Measurements from ENCODE around the gene POLD1. TPM values are rescaled to one million over a fixed set of nuclear protein-coding genes. Genes with fewer than 3 reads are reported as not detected.
A peak's percentile ranks its signal among the peaks of the same experiment; 100 is the strongest.

The POLD1 gene
- total RNA-seq, 1 experiment from 2014 or later, result 53.4 TPM

- H3K4me2 ChIP-seq (ENCODE audit: low read depth, low read length, poor library complexity, severe bottlenecking), result no peak overlapping the region
- no peaks in the 10 kb centered on the region for H3K9me3 ChIP-seq (ENCODE audit: low read length)
- no peaks in the 10 kb centered on the region for H3K27me3 ChIP-seq (ENCODE audit: low read length)
- H4K20me1 ChIP-seq (ENCODE audit: insufficient read depth, low read depth, low read length), result 0 out of 2 replicates have a peak, but pooled peaks cover 6% of the 10 kb centered on the region
- DNase-seq, result no peak
- no peak overlapping the region for H3K27ac ChIP-seq (ENCODE audit: low read length)
- H3K4me3 ChIP-seq (ENCODE audit: low read length), result no peak overlapping the region
- H3K9ac ChIP-seq (ENCODE audit: low read length), result no peak overlapping the region
- peaks cover 39% of the 10 kb centered on the region for H3K36me3 ChIP-seq (ENCODE audit: insufficient read depth, low read length)
- no peak overlapping the region for H2AFZ ChIP-seq (ENCODE audit: low read length)
- H3K4me1 ChIP-seq (ENCODE audit: low read length), result no peaks in the 10 kb centered on the region
- H3K79me2 ChIP-seq (ENCODE audit: low read length), result no peaks in the 10 kb centered on the region
- no peaks in the 10 kb centered on the region for H3K9me2 ChIP-seq (replicated peaks; ENCODE audit: insufficient read depth, low read length)
Measured at GRCh38 chr19:50406156-50406820, 22.1 kb downstream of the POLD1 start.

GRCh38 chr19:50406829-50407228 lies 22.7 kb downstream of the POLD1 start:
- Histone ChIP-seq H3K4me1 (ENCODE audit: low read length) (no peaks in the 10 kb centered on the region), H4K20me1 (ENCODE audit: insufficient read depth, low read depth, low read length) (0 out of 2 replicates have a peak, but pooled peaks cover 3% of the 10 kb centered on the region), H3K9me3 (ENCODE audit: low read length) (no peaks in the 10 kb centered on the region), H2AFZ (ENCODE audit: low read length) (no peak overlapping the region), H3K4me2 (ENCODE audit: low read depth, low read length, poor library complexity, severe bottlenecking) (no peak overlapping the region), H3K9me2 (replicated peaks; ENCODE audit: insufficient read depth, low read length) (no peaks in the 10 kb centered on the region), H3K79me2 (ENCODE audit: low read length) (no peaks in the 10 kb centered on the region), H3K4me3 (ENCODE audit: low read length) (no peak overlapping the region), H3K27me3 (ENCODE audit: low read length) (no peaks in the 10 kb centered on the region), H3K9ac (ENCODE audit: low read length) (no peak overlapping the region), H3K36me3 (ENCODE audit: insufficient read depth, low read length) (peaks cover 36% of the 10 kb centered on the region), H3K27ac (ENCODE audit: low read length) (no peak overlapping the region)
- DNase-seq, result no peak

DNA sequence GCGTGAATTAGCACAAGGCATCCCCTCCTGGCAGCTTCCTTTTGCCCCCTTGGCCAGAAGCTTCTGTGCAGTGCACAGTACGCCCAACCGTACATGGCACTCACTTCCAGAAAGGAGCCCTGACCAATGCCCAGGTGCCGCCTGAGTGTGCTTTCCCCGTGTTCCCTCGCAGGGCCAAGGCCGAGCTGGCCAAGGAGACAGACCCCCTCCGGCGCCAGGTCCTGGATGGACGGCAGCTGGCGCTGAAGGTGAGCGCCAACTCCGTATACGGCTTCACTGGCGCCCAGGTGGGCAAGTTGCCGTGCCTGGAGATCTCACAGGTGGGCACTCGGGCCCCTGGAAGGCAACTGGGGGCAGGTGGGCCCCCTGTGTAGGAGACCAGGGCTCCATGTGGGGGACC lies 25.2 kb downstream of the POLD1 start:
- Histone ChIP-seq H3K9ac (ENCODE audit: low read length) (no peak overlapping the region), H3K4me3 (ENCODE audit: low read length) (no peak overlapping the region), H3K4me1 (ENCODE audit: low read length) (peaks cover 5% of the 10 kb centered on the region), H3K36me3 (ENCODE audit: insufficient read depth, low read length) (peaks cover 33% of the 10 kb centered on the region), H4K20me1 (ENCODE audit: insufficient read depth, low read depth, low read length) (no peaks in the 10 kb centered on the region), H3K79me2 (ENCODE audit: low read length) (no peaks in the 10 kb centered on the region), H3K9me2 (replicated peaks; ENCODE audit: insufficient read depth, low read length) (no peaks in the 10 kb centered on the region), H3K4me2 (ENCODE audit: low read depth, low read length, poor library complexity, severe bottlenecking) (no peak overlapping the region), H2AFZ (ENCODE audit: low read length) (no peak overlapping the region), H3K27me3 (ENCODE audit: low read length) (no peaks in the 10 kb centered on the region), H3K9me3 (ENCODE audit: low read length) (no peaks in the 10 kb centered on the region), H3K27ac (ENCODE audit: low read length) (no peak overlapping the region)
- no peak for DNase-seq

DNA sequence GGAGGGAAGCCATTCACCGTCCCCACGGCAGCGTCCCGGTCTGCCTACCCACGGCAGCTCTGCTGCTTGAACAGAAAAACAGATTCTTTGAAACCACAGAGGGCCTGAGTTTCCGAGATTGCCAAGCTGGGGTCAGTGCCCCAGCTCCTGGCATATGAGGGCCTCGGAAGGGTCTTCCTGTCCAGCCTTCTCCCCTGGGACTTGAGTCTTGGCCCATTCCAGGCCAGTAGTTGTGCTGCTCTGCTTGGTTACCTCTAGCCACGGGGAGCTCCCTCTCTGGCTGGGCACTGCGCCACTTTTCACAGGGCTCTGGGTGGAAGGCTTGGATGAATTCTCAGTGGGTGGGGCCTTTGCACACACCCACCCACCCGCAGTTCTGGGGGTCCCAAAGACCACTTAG lies 26.0 kb downstream of the POLD1 start:
- no peaks in the 10 kb centered on the region for H4K20me1 ChIP-seq (ENCODE audit: insufficient read depth, low read depth, low read length)
- no peaks in the 10 kb centered on the region for H3K79me2 ChIP-seq (ENCODE audit: low read length)
- no peak overlapping the region for H3K4me2 ChIP-seq (ENCODE audit: low read depth, low read length, poor library complexity, severe bottlenecking)
- H3K36me3 ChIP-seq (ENCODE audit: insufficient read depth, low read length), result peaks cover 33% of the 10 kb centered on the region
- no peak overlapping the region for H3K9ac ChIP-seq (ENCODE audit: low read length)
- DNase-seq, result no peak
- no peak overlapping the region for H3K27ac ChIP-seq (ENCODE audit: low read length)
- no peak overlapping the region for H3K4me3 ChIP-seq (ENCODE audit: low read length)
- no peaks in the 10 kb centered on the region for H3K9me2 ChIP-seq (replicated peaks; ENCODE audit: insufficient read depth, low read length)
- H2AFZ ChIP-seq (ENCODE audit: low read length), result no peak overlapping the region
- no peaks in the 10 kb centered on the region for H3K9me3 ChIP-seq (ENCODE audit: low read length)
- no peaks in the 10 kb centered on the region for H3K27me3 ChIP-seq (ENCODE audit: low read length)
- H3K4me1 ChIP-seq (ENCODE audit: low read length), result peaks cover 12% of the 10 kb centered on the region

DNA sequence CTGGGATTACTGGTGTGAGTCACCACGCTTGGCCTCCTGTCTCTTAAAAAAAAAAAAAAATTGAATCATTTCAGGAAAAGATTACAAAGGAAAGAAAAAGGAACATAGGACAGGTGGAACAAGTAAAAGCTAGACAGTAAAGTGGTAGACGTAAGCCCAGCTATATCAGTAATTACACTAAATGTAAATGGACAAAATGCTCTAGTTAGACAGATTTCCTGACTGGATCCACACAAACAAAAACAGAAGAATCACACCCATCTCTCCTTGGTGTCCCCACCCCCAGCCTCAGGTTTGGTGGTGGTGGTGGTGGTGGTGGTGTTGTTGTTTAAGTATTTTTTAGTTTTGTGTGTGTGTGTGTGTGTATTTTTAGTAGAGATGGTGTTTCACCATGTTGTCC lies 28.3 kb downstream of the POLD1 start:
- Histone ChIP-seq H3K4me1 (ENCODE audit: low read length) (peaks cover 35% of the 10 kb centered on the region), H2AFZ (ENCODE audit: low read length) (no peak overlapping the region), H3K4me3 (ENCODE audit: low read length) (no peak overlapping the region), H3K9ac (ENCODE audit: low read length) (no peak overlapping the region), H3K79me2 (ENCODE audit: low read length) (no peaks in the 10 kb centered on the region), H3K27ac (ENCODE audit: low read length) (no peak overlapping the region), H3K4me2 (ENCODE audit: low read depth, low read length, poor library complexity, severe bottlenecking) (no peak overlapping the region), H3K27me3 (ENCODE audit: low read length) (no peaks in the 10 kb centered on the region), H3K9me2 (replicated peaks; ENCODE audit: insufficient read depth, low read length) (no peaks in the 10 kb centered on the region), H4K20me1 (ENCODE audit: insufficient read depth, low read depth, low read length) (no peaks in the 10 kb centered on the region), H3K36me3 (ENCODE audit: insufficient read depth, low read length) (peaks cover 29% of the 10 kb centered on the region), H3K9me3 (ENCODE audit: low read length) (no peaks in the 10 kb centered on the region)
- DNase-seq, result no peak

DNA sequence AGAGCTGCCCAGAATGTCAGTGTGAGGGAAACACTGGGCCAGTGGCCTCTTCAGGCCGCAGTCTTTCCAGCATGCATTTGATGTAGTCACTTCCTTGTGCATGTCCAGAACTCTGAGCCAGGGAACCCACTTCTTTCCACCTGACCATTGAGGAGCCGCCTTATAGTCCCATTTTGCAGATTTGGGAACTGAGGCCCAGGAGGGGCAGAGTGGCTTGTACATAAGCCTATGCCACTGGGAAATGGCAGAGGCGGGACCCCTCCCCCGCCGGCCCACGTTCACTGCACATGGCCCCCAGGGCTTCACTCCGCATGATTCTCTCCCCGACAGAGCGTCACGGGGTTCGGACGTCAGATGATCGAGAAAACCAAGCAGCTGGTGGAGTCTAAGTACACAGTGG lies 28.9 kb downstream of the POLD1 start:
- peaks cover 42% of the 10 kb centered on the region for H3K4me1 ChIP-seq (ENCODE audit: low read length)
- no peaks in the 10 kb centered on the region for H3K27me3 ChIP-seq (ENCODE audit: low read length)
- no peaks in the 10 kb centered on the region for H3K9me3 ChIP-seq (ENCODE audit: low read length)
- no peak overlapping the region for H3K4me2 ChIP-seq (ENCODE audit: low read depth, low read length, poor library complexity, severe bottlenecking)
- H3K36me3 ChIP-seq (ENCODE audit: insufficient read depth, low read length), result peaks cover 29% of the 10 kb centered on the region
- H3K27ac ChIP-seq (ENCODE audit: low read length), result no peak overlapping the region
- no peak overlapping the region for H3K4me3 ChIP-seq (ENCODE audit: low read length)
- no peaks in the 10 kb centered on the region for H4K20me1 ChIP-seq (ENCODE audit: insufficient read depth, low read depth, low read length)
- H2AFZ ChIP-seq (ENCODE audit: low read length), result no peak overlapping the region
- no peak for DNase-seq
- no peak overlapping the region for H3K9ac ChIP-seq (ENCODE audit: low read length)
- H3K9me2 ChIP-seq (replicated peaks; ENCODE audit: insufficient read depth, low read length), result no peaks in the 10 kb centered on the region
- H3K79me2 ChIP-seq (ENCODE audit: low read length), result no peaks in the 10 kb centered on the region

GRCh38 chr19:50413531-50413930 lies 29.4 kb downstream of the POLD1 start:
- Histone ChIP-seq H3K27ac (ENCODE audit: low read length) (no peak overlapping the region), H3K4me3 (ENCODE audit: low read length) (no peak overlapping the region)
- DNase-seq, result no peak

GRCh38 chr19:50414864-50415660 lies 30.9 kb downstream of the POLD1 start:
- Histone ChIP-seq H3K4me1 (ENCODE audit: low read length) (peaks cover 52% of the 10 kb centered on the region), H3K27ac (ENCODE audit: low read length) (peak overlapping the region; percentile 97), H3K4me2 (ENCODE audit: low read depth, low read length, poor library complexity, severe bottlenecking) (peak overlapping the region; percentile 86), H3K36me3 (ENCODE audit: insufficient read depth, low read length) (peaks cover 24% of the 10 kb centered on the region), H3K79me2 (ENCODE audit: low read length) (peaks cover 13% of the 10 kb centered on the region), H3K9ac (ENCODE audit: low read length) (peak overlapping the region; percentile 89), H3K9me3 (ENCODE audit: low read length) (no peaks in the 10 kb centered on the region), H2AFZ (ENCODE audit: low read length) (no peak overlapping the region), H3K9me2 (replicated peaks; ENCODE audit: insufficient read depth, low read length) (no peaks in the 10 kb centered on the region), H3K27me3 (ENCODE audit: low read length) (no peaks in the 10 kb centered on the region), H4K20me1 (ENCODE audit: insufficient read depth, low read depth, low read length) (peaks cover 2% of the 10 kb centered on the region; the same call in 1 of the 2 replicates), H3K4me3 (ENCODE audit: low read length) (peak overlapping the region; percentile 64)
- DNase-seq, result peak; percentile 98

More at GRCh38 chr19:50413531-50413930, 29.4 kb downstream of the POLD1 start:
- no peak overlapping the region for H2AFZ ChIP-seq (ENCODE audit: low read length)
- H3K27me3 ChIP-seq (ENCODE audit: low read length), result no peaks in the 10 kb centered on the region
- H3K9ac ChIP-seq (ENCODE audit: low read length), result no peak overlapping the region
- H3K9me3 ChIP-seq (ENCODE audit: low read length), result no peaks in the 10 kb centered on the region
- H4K20me1 ChIP-seq (ENCODE audit: insufficient read depth, low read depth, low read length), result no peaks in the 10 kb centered on the region
- peaks cover 29% of the 10 kb centered on the region for H3K36me3 ChIP-seq (ENCODE audit: insufficient read depth, low read length)
- H3K79me2 ChIP-seq (ENCODE audit: low read length), result no peaks in the 10 kb centered on the region
- peaks cover 47% of the 10 kb centered on the region for H3K4me1 ChIP-seq (ENCODE audit: low read length)
- H3K9me2 ChIP-seq (replicated peaks; ENCODE audit: insufficient read depth, low read length), result no peaks in the 10 kb centered on the region
- H3K4me2 ChIP-seq (ENCODE audit: low read depth, low read length, poor library complexity, severe bottlenecking), result no peak overlapping the region

All from Karpas-422 (cell line).